DND-41 (cell line): ENCODE data around the gene ADGRL4.

Experiments used
- EZH2 ChIP-seq: IDR thresholded peaks from 3 replicates; pipeline ENCODE4 v1.6.1; 2012; ENCODE audit warnings: borderline replicate concordance, low read depth, mild to moderate bottlenecking, moderate library complexity, low read length, inconsistent platforms; ENCODE audit not compliant: severe bottlenecking
- TF ChIP-seq, protein P1 (sequence below): IDR thresholded peaks from 2 replicates; pipeline ENCODE4 v1.5.1; 2012; ENCODE audit warnings: borderline replicate concordance, low read length, moderate library complexity, mild to moderate bottlenecking; ENCODE audit not compliant: poor library complexity, severe bottlenecking; ENCODE audit errors: extremely low read depth

DNA sequence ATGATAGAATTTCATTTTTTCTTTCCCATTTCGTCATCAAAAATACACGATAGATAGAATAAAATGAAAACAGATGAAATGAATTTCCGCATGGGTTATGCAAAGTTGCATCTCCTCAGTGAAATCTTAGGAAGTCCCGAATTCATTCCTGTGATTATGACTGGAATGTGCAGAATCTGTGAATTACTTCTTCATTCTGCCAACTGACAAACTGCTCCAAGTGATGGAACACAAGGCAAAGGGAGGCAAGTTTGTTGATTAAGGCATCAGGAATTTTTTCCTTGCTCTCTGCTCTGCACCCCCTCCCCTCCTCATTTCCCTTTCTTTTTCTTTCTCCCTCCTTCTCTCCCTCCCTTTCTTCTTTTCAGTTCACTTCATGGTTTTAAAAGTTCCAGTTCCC, 37.0 kb upstream of the ADGRL4 start:
- TF ChIP-seq, protein P1, sequence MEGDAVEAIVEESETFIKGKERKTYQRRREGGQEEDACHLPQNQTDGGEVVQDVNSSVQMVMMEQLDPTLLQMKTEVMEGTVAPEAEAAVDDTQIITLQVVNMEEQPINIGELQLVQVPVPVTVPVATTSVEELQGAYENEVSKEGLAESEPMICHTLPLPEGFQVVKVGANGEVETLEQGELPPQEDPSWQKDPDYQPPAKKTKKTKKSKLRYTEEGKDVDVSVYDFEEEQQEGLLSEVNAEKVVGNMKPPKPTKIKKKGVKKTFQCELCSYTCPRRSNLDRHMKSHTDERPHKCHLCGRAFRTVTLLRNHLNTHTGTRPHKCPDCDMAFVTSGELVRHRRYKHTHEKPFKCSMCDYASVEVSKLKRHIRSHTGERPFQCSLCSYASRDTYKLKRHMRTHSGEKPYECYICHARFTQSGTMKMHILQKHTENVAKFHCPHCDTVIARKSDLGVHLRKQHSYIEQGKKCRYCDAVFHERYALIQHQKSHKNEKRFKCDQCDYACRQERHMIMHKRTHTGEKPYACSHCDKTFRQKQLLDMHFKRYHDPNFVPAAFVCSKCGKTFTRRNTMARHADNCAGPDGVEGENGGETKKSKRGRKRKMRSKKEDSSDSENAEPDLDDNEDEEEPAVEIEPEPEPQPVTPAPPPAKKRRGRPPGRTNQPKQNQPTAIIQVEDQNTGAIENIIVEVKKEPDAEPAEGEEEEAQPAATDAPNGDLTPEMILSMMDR: no peak
- no peak for TF ChIP-seq EZH2
